ENCODE data around the gene HORMAD2.

- no peak for TF ChIP-seq CTCF (IDR thresholded peaks at IDR 0.05)
- no peak for TF ChIP-seq POLR2A (IDR thresholded peaks at IDR 0.05)
- no peak for TF ChIP-seq POLR2AphosphoS5 (IDR thresholded peaks at IDR 0.05)
These were observed 100.4 kb downstream of the HORMAD2 start for GRCh38 chr22:30180616-30181015.
